GM23338 (cell line): Measurements from ENCODE around the gene CCL13.

ENCODE experiments used
- CTCF ChIP-seq, 2 experiments: fragments of 200-600 bp in 1 of 2; sonication (generic) in 1 of 2; conservative IDR thresholded peaks; 2 replicates each; pipeline versions ENCODE4 v1.5.1 to v1.6.1; 2016 to 2017; ENCODE audit warnings: antibody characterized with exemption in 2 of 2, low read depth in 2 of 2, mild to moderate bottlenecking in 2 of 2, moderate library complexity in 1 of 2
- POLR2AphosphoS5 ChIP-seq: IDR thresholded peaks from 2 replicates; pipeline ENCODE4 v1.6.1; 2016; ENCODE audit warnings: antibody characterized with exemption, low read depth

DNA sequence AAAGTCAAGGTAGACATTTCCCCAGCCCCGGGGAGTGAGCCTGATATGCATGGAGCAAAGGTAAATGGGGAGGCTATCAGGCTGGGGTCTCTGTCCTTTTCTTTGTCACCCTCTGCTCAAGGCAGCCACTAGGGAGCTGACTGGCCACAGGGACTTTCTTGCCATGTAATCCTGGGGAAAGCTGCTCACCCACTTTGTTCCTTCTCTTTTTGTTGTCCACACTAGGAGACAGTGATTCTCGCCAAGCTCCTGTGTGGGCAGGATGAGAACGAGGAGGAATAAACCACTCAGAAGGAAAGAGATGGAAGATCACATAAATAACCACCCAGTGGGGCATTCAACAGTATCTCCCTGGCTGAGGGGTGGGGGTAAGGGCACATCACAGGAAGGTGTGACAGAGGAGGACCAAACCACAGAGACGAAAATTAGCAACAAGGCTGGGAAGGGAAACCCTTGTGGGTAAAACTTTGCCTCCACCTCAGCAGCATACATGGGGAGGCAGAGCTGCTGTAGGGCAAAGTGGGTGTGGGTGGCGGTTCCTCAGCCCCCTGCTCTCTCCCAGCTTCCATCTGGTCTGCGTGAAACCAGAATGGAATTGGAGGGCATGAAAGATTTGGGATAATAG is 33.0 kb downstream of the CCL13 start:
- TF ChIP-seq CTCF (conservative IDR thresholded peaks at IDR 0.05; ENCODE audit: low read depth in 2 of 2) (no peak), POLR2AphosphoS5 (no peak)
